ENCODE data around the gene LSAMP.

The LSAMP gene

DNA sequence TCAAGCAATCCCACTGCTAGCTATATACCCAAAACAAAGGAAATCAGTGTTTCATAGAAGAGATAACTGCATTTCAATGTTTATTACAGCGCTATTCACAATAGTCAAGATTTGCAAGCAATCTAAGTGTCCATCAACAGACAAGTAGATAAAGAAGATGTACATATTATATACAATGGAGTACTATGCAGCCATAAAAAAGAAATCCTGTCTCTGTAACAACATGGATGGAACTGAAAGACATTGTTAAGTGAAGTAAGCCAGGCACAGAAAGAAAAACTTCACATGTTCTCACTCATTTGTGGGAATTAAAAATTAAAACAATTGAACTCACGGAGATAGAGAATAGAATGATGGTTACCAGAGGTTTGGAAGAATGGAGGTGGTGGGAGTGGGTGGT is 89.2 kb downstream of the LSAMP start:
- H3K9ac ChIP-seq (ENCODE audit: low read length in 2 of 2) = no peak overlapping the region
- H3K27me3 ChIP-seq (ENCODE audit: control insufficient read depth in 1 of 2, insufficient read depth in 2 of 2, low read length in 2 of 2) = no peaks in the 10 kb centered on the region
- H3K36me3 ChIP-seq (ENCODE audit: control insufficient read depth in 2 of 2, insufficient read depth in 2 of 2, low read length in 2 of 2) = no peaks in the 10 kb centered on the region
- H3K4me1 ChIP-seq (ENCODE audit: control insufficient read depth, insufficient read depth, low read length) = no peaks in the 10 kb centered on the region
- no peak overlapping the region for H3K4me3 ChIP-seq (ENCODE audit: low read length in 2 of 2)
- no peaks in the 10 kb centered on the region for H3K9me3 ChIP-seq (ENCODE audit: control insufficient read depth in 2 of 2, low read length in 2 of 2)
- no peak overlapping the region for H3K27ac ChIP-seq (ENCODE audit: low read length)

DNA sequence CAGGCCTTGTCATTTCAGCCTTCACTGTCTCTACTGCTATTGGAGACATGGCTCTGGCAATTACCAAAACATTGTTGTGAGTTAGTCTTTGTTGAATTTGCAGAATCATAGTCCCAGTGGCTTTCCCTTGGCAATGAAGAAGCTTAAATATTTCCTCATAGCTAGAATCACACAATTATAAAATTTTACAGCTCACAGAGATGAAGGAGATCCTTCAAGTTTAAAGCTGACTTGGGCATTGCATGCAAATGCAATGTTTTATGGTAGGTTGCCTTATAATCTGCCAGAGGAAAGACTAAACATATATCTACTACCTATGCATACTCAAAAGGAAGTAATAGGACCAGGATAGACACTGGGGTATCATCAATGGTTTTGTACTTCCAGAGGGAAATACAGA is 90.9 kb downstream of the LSAMP start:
- Histone ChIP-seq H3K4me3 (ENCODE audit: low read length in 2 of 2) (no peak overlapping the region), H3K27ac (ENCODE audit: low read length) (no peak overlapping the region), H3K27me3 (ENCODE audit: control insufficient read depth in 1 of 2, insufficient read depth in 2 of 2, low read length in 2 of 2) (no peaks in the 10 kb centered on the region), H3K36me3 (ENCODE audit: control insufficient read depth in 2 of 2, insufficient read depth in 2 of 2, low read length in 2 of 2) (no peaks in the 10 kb centered on the region), H3K9me3 (ENCODE audit: control insufficient read depth in 2 of 2, low read length in 2 of 2) (no peaks in the 10 kb centered on the region), H3K4me1 (ENCODE audit: control insufficient read depth, insufficient read depth, low read length) (no peaks in the 10 kb centered on the region), H3K9ac (ENCODE audit: low read length in 2 of 2) (no peak overlapping the region)

DNA sequence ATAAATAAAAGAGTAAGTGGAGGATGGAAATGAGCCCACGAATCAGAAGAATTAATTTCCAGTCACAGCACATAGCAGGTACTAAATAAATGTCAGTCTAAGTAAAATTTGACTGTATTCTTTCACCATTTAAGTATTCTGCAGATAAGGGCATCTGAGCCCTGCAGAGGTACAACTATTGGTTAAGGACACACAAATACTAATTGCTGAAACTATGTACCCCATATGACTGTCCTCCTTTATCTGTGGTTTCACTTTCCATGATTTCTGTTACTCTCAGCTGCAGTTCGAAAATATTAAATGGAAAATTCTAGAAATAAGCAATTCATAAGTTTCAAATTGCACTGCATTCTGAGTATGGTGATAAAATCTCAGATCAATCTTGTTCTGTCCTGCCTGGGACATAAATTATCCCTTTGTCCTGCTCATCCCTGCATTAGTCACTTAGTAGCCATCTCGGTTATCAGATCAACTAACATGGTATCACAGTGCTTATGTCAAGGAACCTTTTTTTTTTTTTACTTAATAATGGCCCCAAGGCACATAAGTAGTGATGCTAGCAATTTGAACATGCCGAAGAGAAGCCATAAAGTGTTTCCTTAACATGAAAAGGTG is 95.1 kb downstream of the LSAMP start:
- Histone ChIP-seq H3K36me3 (ENCODE audit: control insufficient read depth in 2 of 2, insufficient read depth in 2 of 2, low read length in 2 of 2) (no peaks in the 10 kb centered on the region), H3K4me3 (ENCODE audit: low read length in 2 of 2) (no peak overlapping the region), H3K27ac (ENCODE audit: low read length) (no peak overlapping the region), H3K4me1 (ENCODE audit: control insufficient read depth, insufficient read depth, low read length) (no peaks in the 10 kb centered on the region), H3K27me3 (ENCODE audit: control insufficient read depth in 1 of 2, insufficient read depth in 2 of 2, low read length in 2 of 2) (no peaks in the 10 kb centered on the region), H3K9ac (ENCODE audit: low read length in 2 of 2) (no peak overlapping the region), H3K9me3 (ENCODE audit: control insufficient read depth in 2 of 2, low read length in 2 of 2) (no peaks in the 10 kb centered on the region)

DNA sequence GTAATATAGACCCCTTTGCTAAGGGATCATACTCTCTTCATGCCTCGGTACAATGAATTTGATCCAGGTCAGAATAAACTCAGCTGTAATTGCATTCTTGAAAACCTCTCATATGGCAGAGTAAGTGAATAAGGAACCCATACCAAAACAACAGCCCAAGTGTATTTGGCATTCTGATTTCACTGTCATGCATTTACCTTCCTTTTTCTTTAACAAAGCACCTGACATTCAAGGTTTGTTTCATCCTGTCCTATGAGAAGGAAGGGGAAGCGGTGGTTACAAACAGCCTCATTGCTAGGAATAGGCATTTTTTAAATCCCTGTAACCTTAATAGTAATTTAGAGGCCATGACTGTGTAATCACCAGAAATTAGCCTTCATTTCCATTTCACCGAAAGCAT is 97.1 kb downstream of the LSAMP start:
- Histone ChIP-seq H3K4me1 (ENCODE audit: control insufficient read depth, insufficient read depth, low read length) (no peaks in the 10 kb centered on the region), H3K4me3 (ENCODE audit: low read length in 2 of 2) (no peak overlapping the region)

DNA sequence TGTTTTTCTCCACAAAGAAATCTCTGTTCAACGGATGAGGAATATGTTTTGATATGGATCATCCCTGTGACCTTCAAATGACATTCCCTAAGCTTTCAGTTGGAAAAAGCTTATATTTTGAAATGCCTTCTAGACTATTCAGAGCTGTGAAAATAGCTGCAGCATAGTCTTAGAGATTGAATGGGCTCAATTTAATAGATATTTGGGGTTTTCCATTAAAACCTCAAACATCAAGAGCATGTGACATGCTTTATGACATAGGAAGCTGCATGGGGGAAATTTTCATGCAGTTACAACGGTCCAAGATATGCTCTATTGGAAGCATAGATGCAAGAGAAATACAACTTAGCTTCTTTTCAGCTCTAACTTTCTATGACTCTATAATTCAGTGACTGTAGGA is 102.8 kb downstream of the LSAMP start:
- no peak overlapping the region for H3K9ac ChIP-seq (ENCODE audit: low read length in 2 of 2)
- H3K27me3 ChIP-seq (ENCODE audit: control insufficient read depth in 1 of 2, insufficient read depth in 2 of 2, low read length in 2 of 2) = no peaks in the 10 kb centered on the region
- no peak overlapping the region for H3K4me3 ChIP-seq (ENCODE audit: low read length in 2 of 2)
- H3K4me1 ChIP-seq (ENCODE audit: control insufficient read depth, insufficient read depth, low read length) = peaks cover 5% of the 10 kb centered on the region
- no peak overlapping the region for H3K27ac ChIP-seq (ENCODE audit: low read length)
- no peaks in the 10 kb centered on the region for H3K9me3 ChIP-seq (ENCODE audit: control insufficient read depth in 2 of 2, low read length in 2 of 2)
- no peaks in the 10 kb centered on the region for H3K36me3 ChIP-seq (ENCODE audit: control insufficient read depth in 2 of 2, insufficient read depth in 2 of 2, low read length in 2 of 2)

More for the DNA sequence above, 97.1 kb downstream of the LSAMP start:
- no peaks in the 10 kb centered on the region for H3K27me3 ChIP-seq (ENCODE audit: control insufficient read depth in 1 of 2, insufficient read depth in 2 of 2, low read length in 2 of 2)
- no peaks in the 10 kb centered on the region for H3K9me3 ChIP-seq (ENCODE audit: control insufficient read depth in 2 of 2, low read length in 2 of 2)
- no peak overlapping the region for H3K27ac ChIP-seq (ENCODE audit: low read length)
- H3K9ac ChIP-seq (ENCODE audit: low read length in 2 of 2) = no peak overlapping the region
- no peaks in the 10 kb centered on the region for H3K36me3 ChIP-seq (ENCODE audit: control insufficient read depth in 2 of 2, insufficient read depth in 2 of 2, low read length in 2 of 2)

DNA sequence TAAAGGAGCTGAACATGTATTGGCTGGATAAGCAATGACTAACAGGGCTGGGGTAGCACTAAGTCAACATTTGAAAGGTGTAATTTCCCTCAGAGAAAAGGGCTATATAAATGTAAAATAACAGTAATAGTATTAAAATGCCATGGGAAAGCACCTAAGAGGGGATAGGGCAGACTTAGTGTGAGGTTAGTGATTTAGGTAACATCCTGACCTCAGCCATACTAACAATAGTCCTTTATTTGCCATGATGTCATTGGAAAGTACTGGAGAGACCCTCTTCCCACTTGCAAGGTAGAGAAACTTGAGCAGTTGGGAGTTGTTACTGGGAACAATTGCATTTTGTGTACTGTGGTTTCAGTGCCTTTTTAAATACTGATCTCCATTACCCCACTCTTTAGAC is 103.4 kb downstream of the LSAMP start:
- Histone ChIP-seq H3K27ac (ENCODE audit: low read length) (no peak overlapping the region), H3K27me3 (ENCODE audit: control insufficient read depth in 1 of 2, insufficient read depth in 2 of 2, low read length in 2 of 2) (no peaks in the 10 kb centered on the region), H3K36me3 (ENCODE audit: control insufficient read depth in 2 of 2, insufficient read depth in 2 of 2, low read length in 2 of 2) (no peaks in the 10 kb centered on the region), H3K9ac (ENCODE audit: low read length in 2 of 2) (no peak overlapping the region), H3K4me1 (ENCODE audit: control insufficient read depth, insufficient read depth, low read length) (peaks cover 5% of the 10 kb centered on the region), H3K4me3 (ENCODE audit: low read length in 2 of 2) (no peak overlapping the region), H3K9me3 (ENCODE audit: control insufficient read depth in 2 of 2, low read length in 2 of 2) (no peaks in the 10 kb centered on the region)

DNA sequence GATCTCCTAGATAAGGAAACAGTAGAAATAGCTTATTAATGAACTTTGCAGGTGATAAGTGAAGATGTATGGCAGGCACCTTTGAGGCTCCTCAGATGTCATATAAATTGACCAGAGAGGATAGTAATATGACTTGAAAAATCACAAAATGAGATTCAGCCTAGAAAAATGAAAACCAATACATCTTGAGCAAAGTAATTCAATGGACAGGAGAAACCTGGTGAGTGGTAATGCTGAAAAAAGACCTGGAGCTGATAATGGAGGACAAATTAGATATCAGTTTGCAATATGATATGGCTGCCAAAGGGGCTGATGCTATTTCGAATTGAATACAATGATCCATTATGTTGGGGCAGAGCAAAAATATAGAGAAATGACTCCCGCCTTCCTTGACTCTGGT is 103.9 kb downstream of the LSAMP start:
- Histone ChIP-seq H3K27ac (ENCODE audit: low read length) (no peak overlapping the region), H3K4me3 (ENCODE audit: low read length in 2 of 2) (no peak overlapping the region), H3K9me3 (ENCODE audit: control insufficient read depth in 2 of 2, low read length in 2 of 2) (no peaks in the 10 kb centered on the region), H3K36me3 (ENCODE audit: control insufficient read depth in 2 of 2, insufficient read depth in 2 of 2, low read length in 2 of 2) (no peaks in the 10 kb centered on the region), H3K27me3 (ENCODE audit: control insufficient read depth in 1 of 2, insufficient read depth in 2 of 2, low read length in 2 of 2) (no peaks in the 10 kb centered on the region), H3K4me1 (ENCODE audit: control insufficient read depth, insufficient read depth, low read length) (peaks cover 5% of the 10 kb centered on the region), H3K9ac (ENCODE audit: low read length in 2 of 2) (no peak overlapping the region)

DNA sequence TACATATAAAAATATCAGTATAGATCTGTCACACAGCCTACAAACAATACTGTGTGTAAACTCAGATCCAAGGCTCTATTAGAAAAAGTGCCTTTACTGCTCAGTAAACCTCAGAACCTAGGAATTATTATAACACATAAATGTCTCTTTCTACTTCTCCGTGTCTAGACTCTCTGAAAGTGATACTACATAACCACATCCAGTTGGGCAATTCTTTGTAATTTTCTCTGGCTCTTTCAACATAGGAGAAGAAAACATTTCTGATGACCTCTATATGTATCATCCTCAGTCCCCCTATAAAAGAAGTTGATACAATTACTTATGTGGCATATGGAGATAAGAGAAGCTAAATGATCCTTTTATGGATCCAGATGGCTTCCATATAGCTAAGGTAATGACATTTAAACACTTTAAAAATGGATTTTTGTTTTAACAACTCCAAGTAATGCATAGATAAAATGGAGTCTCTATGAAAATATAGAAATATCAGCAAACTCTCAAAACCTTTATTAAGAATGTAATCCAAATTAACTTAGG is 104.5 kb downstream of the LSAMP start:
- no peaks in the 10 kb centered on the region for H3K36me3 ChIP-seq (ENCODE audit: control insufficient read depth in 2 of 2, insufficient read depth in 2 of 2, low read length in 2 of 2)
- no peaks in the 10 kb centered on the region for H3K9me3 ChIP-seq (ENCODE audit: control insufficient read depth in 2 of 2, low read length in 2 of 2)
- H3K27me3 ChIP-seq (ENCODE audit: control insufficient read depth in 1 of 2, insufficient read depth in 2 of 2, low read length in 2 of 2) = no peaks in the 10 kb centered on the region
- peaks cover 5% of the 10 kb centered on the region for H3K4me1 ChIP-seq (ENCODE audit: control insufficient read depth, insufficient read depth, low read length)
- H3K9ac ChIP-seq (ENCODE audit: low read length in 2 of 2) = no peak overlapping the region
- H3K4me3 ChIP-seq (ENCODE audit: low read length in 2 of 2) = no peak overlapping the region
- H3K27ac ChIP-seq (ENCODE audit: low read length) = no peak overlapping the region

DNA sequence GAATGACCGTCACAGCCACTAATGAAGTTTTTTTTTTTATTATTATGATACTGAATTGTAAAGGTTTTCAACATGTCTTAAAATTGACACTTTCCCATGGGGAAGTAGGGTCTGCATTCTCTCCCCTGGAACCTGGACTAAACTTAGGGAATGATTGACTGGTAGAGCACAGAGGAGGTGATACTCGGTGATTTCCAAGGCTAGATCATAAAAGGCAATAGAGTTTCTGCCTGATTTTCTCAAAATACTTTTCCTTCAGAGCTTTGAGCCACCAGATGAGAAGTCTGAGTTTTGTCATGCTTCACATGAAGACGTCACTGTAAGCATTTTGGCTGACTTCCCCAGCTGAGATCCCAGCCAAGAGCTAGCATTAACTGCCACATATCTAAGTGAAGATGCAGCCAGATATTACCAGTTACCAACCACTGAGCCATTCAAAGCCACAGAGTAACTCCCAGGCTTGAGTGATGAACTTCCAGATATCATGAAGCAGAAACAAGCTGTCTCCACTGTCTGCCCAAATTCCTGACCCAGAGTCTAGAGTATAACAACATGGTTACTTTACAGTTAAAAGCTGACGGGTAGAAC is 105.8 kb downstream of the LSAMP start:
- Histone ChIP-seq H3K9ac (ENCODE audit: low read length in 2 of 2) (no peak overlapping the region), H3K36me3 (ENCODE audit: control insufficient read depth in 2 of 2, insufficient read depth in 2 of 2, low read length in 2 of 2) (no peaks in the 10 kb centered on the region), H3K27me3 (ENCODE audit: control insufficient read depth in 1 of 2, insufficient read depth in 2 of 2, low read length in 2 of 2) (no peaks in the 10 kb centered on the region), H3K4me3 (ENCODE audit: low read length in 2 of 2) (no peak overlapping the region), H3K4me1 (ENCODE audit: control insufficient read depth, insufficient read depth, low read length) (peaks cover 5% of the 10 kb centered on the region), H3K27ac (ENCODE audit: low read length) (no peak overlapping the region), H3K9me3 (ENCODE audit: control insufficient read depth in 2 of 2, low read length in 2 of 2) (no peaks in the 10 kb centered on the region)

DNA sequence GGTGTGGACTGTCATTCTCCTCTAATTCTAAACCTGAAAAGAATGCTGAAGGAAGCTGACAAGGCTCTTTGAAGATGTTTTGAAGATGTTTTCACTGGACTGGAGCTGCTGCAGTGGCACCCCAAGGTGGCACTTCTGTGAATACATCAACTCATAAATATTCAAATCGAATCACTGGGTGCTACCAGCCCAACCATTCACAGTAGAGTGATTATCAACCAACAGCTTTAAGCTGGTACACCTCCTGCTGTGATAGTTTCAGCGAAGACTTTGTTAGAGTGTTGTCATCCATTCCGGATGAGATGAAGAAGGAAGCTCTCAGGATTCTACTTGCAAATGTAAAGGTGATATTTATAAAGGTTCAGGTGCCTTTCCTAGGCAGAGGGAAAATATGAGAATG is 106.6 kb downstream of the LSAMP start:
- H3K4me1 ChIP-seq (ENCODE audit: control insufficient read depth, insufficient read depth, low read length) = peaks cover 5% of the 10 kb centered on the region
- no peak overlapping the region for H3K27ac ChIP-seq (ENCODE audit: low read length)
- no peaks in the 10 kb centered on the region for H3K27me3 ChIP-seq (ENCODE audit: control insufficient read depth in 1 of 2, insufficient read depth in 2 of 2, low read length in 2 of 2)
- H3K9ac ChIP-seq (ENCODE audit: low read length in 2 of 2) = no peak overlapping the region
- H3K36me3 ChIP-seq (ENCODE audit: control insufficient read depth in 2 of 2, insufficient read depth in 2 of 2, low read length in 2 of 2) = no peaks in the 10 kb centered on the region
- H3K4me3 ChIP-seq (ENCODE audit: low read length in 2 of 2) = no peak overlapping the region
- no peaks in the 10 kb centered on the region for H3K9me3 ChIP-seq (ENCODE audit: control insufficient read depth in 2 of 2, low read length in 2 of 2)

DNA sequence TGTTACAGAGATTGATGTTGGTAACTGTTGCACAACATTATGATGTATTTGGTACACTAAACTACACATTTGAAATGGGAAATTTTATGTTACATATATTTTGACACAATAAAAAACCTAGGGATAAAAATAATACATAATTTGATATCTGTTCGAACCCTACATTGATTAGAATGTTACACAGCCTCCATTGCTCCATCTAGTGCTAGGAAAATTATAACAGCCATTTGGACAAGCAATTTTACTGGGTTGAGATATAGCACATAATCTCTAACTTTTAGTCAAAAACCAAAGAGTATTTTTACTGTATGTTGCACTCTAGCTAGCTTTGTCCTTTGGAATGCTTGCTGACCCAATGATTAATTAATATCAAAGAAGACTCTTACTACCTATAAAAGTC is 108.1 kb downstream of the LSAMP start:
- Histone ChIP-seq H3K9ac (ENCODE audit: low read length in 2 of 2) (no peak overlapping the region), H3K4me3 (ENCODE audit: low read length in 2 of 2) (no peak overlapping the region), H3K27ac (ENCODE audit: low read length) (no peak overlapping the region), H3K9me3 (ENCODE audit: control insufficient read depth in 2 of 2, low read length in 2 of 2) (no peaks in the 10 kb centered on the region), H3K27me3 (ENCODE audit: control insufficient read depth in 1 of 2, insufficient read depth in 2 of 2, low read length in 2 of 2) (no peaks in the 10 kb centered on the region), H3K36me3 (ENCODE audit: control insufficient read depth in 2 of 2, insufficient read depth in 2 of 2, low read length in 2 of 2) (no peaks in the 10 kb centered on the region), H3K4me1 (ENCODE audit: control insufficient read depth, insufficient read depth, low read length) (peaks cover 5% of the 10 kb centered on the region)
